Duodenal mucosa (tissue), 2 donors: ENCODE data around the gene IL17RE.
"Not testable (repeated sequence)": the region's sequence is repeated elsewhere in the genome, so short reads cannot be mapped to it uniquely, and the experiment has no call there.

Experiments
- H3K27ac ChIP-seq: one replicate; pipeline ENCODE4 v1.7.0; 2013; ENCODE audit warnings: low read depth, low read length
- H3K27me3 ChIP-seq, 2 donors: one replicate each; pipeline ENCODE4 v1.7.0; 2013; ENCODE audit warnings: low read length in 2 of 2, control low read depth in 1 of 2; ENCODE audit not compliant: insufficient read depth in 2 of 2, control insufficient read depth in 1 of 2
- H3K36me3 ChIP-seq, 2 donors: one replicate each; pipeline ENCODE4 v1.7.0; 2013; ENCODE audit warnings: low read length in 2 of 2, control low read depth in 1 of 2; ENCODE audit not compliant: insufficient read depth in 2 of 2, control insufficient read depth in 1 of 2
- H3K4me1 ChIP-seq, 2 donors: one replicate each; pipeline ENCODE4 v1.7.0; 2013; ENCODE audit warnings: low read length in 2 of 2, control low read depth in 1 of 2; ENCODE audit not compliant: insufficient read depth in 2 of 2, control insufficient read depth in 1 of 2
- H3K4me3 ChIP-seq, 2 donors: one replicate each; pipeline ENCODE4 v1.7.0; 2013; ENCODE audit warnings: low read length in 2 of 2, low read depth in 1 of 2
- H3K9ac ChIP-seq, 2 donors: one replicate each; pipeline ENCODE4 v1.7.0; 2013; ENCODE audit warnings: low read length in 2 of 2, low read depth in 1 of 2
- H3K9me3 ChIP-seq, 2 donors: one replicate each; pipeline ENCODE4 v1.7.0; 2013; ENCODE audit warnings: low read length in 2 of 2, control low read depth in 1 of 2; ENCODE audit not compliant: control insufficient read depth in 1 of 2

IL17RE gene, protein sequence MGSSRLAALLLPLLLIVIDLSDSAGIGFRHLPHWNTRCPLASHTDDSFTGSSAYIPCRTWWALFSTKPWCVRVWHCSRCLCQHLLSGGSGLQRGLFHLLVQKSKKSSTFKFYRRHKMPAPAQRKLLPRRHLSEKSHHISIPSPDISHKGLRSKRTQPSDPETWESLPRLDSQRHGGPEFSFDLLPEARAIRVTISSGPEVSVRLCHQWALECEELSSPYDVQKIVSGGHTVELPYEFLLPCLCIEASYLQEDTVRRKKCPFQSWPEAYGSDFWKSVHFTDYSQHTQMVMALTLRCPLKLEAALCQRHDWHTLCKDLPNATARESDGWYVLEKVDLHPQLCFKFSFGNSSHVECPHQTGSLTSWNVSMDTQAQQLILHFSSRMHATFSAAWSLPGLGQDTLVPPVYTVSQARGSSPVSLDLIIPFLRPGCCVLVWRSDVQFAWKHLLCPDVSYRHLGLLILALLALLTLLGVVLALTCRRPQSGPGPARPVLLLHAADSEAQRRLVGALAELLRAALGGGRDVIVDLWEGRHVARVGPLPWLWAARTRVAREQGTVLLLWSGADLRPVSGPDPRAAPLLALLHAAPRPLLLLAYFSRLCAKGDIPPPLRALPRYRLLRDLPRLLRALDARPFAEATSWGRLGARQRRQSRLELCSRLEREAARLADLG

DNA sequence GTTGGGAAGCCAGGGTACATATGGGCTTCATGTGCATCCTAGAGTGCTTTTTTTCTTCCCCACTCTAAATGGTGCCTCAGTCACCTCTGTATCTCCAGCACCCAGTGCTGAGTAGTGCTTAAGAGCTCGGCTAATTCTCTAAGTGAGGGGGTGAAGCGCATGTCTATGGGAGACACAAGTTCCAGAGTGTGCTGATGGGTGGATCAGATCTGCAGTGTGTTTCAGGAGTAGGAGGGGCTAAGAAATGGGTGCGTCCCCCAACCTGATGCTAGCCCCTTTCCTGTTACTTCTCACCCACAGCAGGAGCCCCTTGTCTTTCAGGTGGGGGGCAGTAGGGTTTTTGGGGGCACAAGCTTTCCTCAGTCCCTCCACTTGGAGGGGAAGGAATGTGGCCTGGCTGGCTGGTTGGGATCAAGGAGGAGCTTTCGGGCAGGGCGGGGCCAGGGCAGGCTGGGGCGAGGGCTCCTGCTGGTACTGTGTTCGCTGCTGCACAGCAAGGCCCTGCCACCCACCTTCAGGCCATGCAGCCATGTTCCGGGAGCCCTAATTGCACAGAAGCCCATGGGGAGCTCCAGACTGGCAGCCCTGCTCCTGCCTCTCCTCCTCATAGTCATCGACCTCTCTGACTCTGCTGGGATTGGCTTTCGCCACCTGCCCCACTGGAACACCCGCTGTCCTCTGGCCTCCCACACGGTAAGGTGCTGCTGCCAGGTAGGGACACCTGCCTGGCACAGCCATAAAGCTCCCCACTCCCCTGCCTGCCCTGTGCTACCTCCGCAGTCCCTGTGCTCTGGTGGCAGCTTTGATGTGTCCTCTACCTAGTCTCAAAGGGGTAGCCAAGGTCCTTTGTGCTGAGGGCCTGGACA is at the start of gene IL17RE:
IL17RE (plus strand) TSS at position 477 of the 866 bp plus-strand sequence; CDS start at position 562, 85 bp downstream.
- H3K9me3 ChIP-seq: no peaks in the 10 kb centered on the region
- H3K36me3 ChIP-seq: peaks cover 4 to 9% of the 10 kb centered on the region in 2 donors
- peak within 1 kb of the TSS; percentile 78 to 87 for H3K4me3 ChIP-seq
- peak within 1 kb of the TSS; percentile 86 to 96 for H3K9ac ChIP-seq
- H3K27me3 ChIP-seq: no peaks in the 10 kb centered on the region
- H3K27ac ChIP-seq: peak within 1 kb of the TSS; percentile 11
- peaks cover 31 to 37% of the 10 kb centered on the region in 2 donors for H3K4me1 ChIP-seq

DNA sequence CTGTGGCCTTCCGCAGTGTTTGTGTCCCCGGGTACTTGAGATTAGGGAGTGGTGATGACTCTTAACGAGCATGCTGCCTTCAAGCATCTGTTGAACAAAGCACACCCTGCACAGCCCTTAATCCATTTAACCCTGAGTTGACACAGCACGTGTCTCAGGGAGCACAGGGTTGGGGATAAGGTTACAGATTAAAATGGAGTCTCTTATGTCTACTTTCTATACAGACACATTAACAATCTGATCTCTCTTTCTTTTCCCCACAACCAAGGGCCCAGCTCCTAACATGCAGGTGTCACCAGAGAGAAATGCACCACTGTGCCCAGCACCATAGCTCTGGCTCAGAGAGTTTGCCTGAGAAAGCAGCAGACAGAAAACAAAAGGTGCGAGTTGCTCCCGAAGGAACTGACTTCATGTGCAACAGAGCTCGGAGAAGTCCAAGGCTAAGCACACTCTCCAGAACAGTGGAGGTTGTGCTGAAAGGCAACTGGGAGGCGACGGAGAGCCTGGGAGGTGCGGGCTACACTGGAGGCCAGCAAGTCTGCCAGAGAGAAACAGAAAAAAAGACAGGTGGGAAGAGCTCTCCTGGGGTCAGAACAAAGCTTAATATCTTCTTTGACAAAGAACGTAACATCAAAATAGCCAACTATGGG is 48.2 kb upstream of the IL17RE start:
- H3K9me3 ChIP-seq, H3K27ac ChIP-seq, H3K27me3 ChIP-seq, H3K9ac ChIP-seq, H3K36me3 ChIP-seq, H3K4me3 ChIP-seq: not testable (repeated sequence)
- H3K4me1 ChIP-seq: peaks cover 0 to 10% of the 10 kb centered on the region in 2 donors

GRCh38 chr3:9855594-9855993 is 47.1 kb upstream of the IL17RE start:
- Histone ChIP-seq H3K36me3 (no peaks in the 10 kb centered on the region), H3K4me3 (no peak overlapping the region), H3K9me3 (no peaks in the 10 kb centered on the region), H3K4me1 (peaks cover 0 to 10% of the 10 kb centered on the region in 2 donors), H3K27me3 (no peaks in the 10 kb centered on the region), H3K27ac (no peak overlapping the region), H3K9ac (no peak overlapping the region)

DNA sequence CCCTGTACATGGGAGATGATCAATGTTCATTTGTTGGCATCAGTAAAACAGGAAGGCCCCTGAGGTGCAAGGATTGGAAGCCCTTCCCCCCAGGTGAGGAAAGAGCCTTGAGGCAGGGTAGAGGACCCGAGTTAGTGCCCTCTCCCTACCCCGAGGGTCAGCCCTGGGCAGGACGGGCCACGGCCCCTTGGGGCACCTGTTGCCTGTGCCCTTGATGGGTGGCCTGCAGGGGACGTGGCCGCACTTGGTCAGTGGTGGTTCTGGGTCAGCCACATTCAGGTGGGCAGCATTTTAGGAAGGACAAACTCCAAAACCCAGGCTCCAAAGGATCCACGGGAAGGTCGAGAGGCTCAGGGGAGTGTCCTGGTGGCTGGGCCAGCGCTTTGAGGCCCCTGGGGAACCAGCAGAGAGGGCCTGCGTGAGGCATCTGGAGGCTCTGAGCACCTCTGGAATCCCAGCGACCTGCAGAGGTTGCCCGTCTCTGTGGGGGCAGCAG is 43.1 kb upstream of the IL17RE start:
- Histone ChIP-seq H3K27me3 (no peaks in the 10 kb centered on the region), H3K4me3 (no peak overlapping the region), H3K36me3 (no peaks in the 10 kb centered on the region), H3K27ac (no peak overlapping the region), H3K9me3 (no peaks in the 10 kb centered on the region), H3K9ac (no peak overlapping the region), H3K4me1 (peaks cover 0 to 5% of the 10 kb centered on the region in 2 donors)

- no peaks in the 10 kb centered on the region for H3K9me3 ChIP-seq
- peaks cover 0 to 5% of the 10 kb centered on the region in 2 donors for H3K4me1 ChIP-seq
- H3K9ac ChIP-seq: no peak overlapping the region
- no peak overlapping the region for H3K27ac ChIP-seq
- H3K27me3 ChIP-seq: no peaks in the 10 kb centered on the region
- H3K36me3 ChIP-seq: no peaks in the 10 kb centered on the region
- H3K4me3 ChIP-seq: no peak overlapping the region
Measured at GRCh38 chr3:9861201-9861600, 41.4 kb upstream of the IL17RE start.

GRCh38 chr3:9861626-9862130 is 41.0 kb upstream of the IL17RE start:
- Histone ChIP-seq H3K9me3 (no peaks in the 10 kb centered on the region), H3K9ac (no peak overlapping the region), H3K36me3 (no peaks in the 10 kb centered on the region), H3K27me3 (no peaks in the 10 kb centered on the region), H3K4me1 (peaks cover 0 to 5% of the 10 kb centered on the region in 2 donors), H3K4me3 (no peak overlapping the region), H3K27ac (no peak overlapping the region)

GRCh38 chr3:9862391-9863057 is 40.1 kb upstream of the IL17RE start:
- no peaks in the 10 kb centered on the region for H3K27me3 ChIP-seq
- H3K27ac ChIP-seq: no peak overlapping the region
- H3K9ac ChIP-seq: peak overlapping the region in 1 of 2 donors; percentile 25
- no peaks in the 10 kb centered on the region for H3K9me3 ChIP-seq
- H3K36me3 ChIP-seq: no peaks in the 10 kb centered on the region
- H3K4me1 ChIP-seq: peaks cover 0 to 5% of the 10 kb centered on the region in 2 donors
- peak overlapping the region; percentile 35 to 60 for H3K4me3 ChIP-seq

- H3K4me3 ChIP-seq: peak overlapping the region; percentile 35 to 60
- H3K4me1 ChIP-seq: peaks cover 0 to 5% of the 10 kb centered on the region in 2 donors
- no peak overlapping the region for H3K27ac ChIP-seq
Measured at GRCh38 chr3:9863058-9863772, 39.4 kb upstream of the IL17RE start.

More at GRCh38 chr3:9863058-9863772, 39.4 kb upstream of the IL17RE start:
- no peaks in the 10 kb centered on the region for H3K36me3 ChIP-seq
- H3K9me3 ChIP-seq: no peaks in the 10 kb centered on the region
- no peaks in the 10 kb centered on the region for H3K27me3 ChIP-seq
- H3K9ac ChIP-seq: peak overlapping the region in 1 of 2 donors; percentile 25
